Measurements from ENCODE around the gene LZTR1. TPM values are rescaled to one million over a fixed set of nuclear protein-coding genes. Genes with fewer than 3 reads are reported as not detected.

The LZTR1 gene
- total RNA-seq, 1 donor from 2014 or later = 64.7 TPM

- H3K36me3 Mint-ChIP-seq (ENCODE audit: low read depth) = no peaks in the 10 kb centered on the region
- peaks cover 10% of the 10 kb centered on the region for H3K4me1 Mint-ChIP-seq (ENCODE audit: low read depth)
- H3K27ac Mint-ChIP-seq = no peak overlapping the region
- no peak overlapping the region for H3K4me3 Mint-ChIP-seq (ENCODE audit: low read depth)
- no peaks in the 10 kb centered on the region for H3K9me3 Mint-ChIP-seq
- peaks cover 3% of the 10 kb centered on the region for H3K27me3 Mint-ChIP-seq (ENCODE audit: low read depth)
- no peak for DNase-seq (ENCODE audit: low spot score)
- intact Hi-C loops (cut with micrococcal nuclease) = no loop called here
These were observed 36.2 kb downstream of the LZTR1 start for GRCh38 chr22:21018314-21018713.

GRCh38 chr22:21020802-21021429, 38.8 kb downstream of the LZTR1 start:
- Mint-ChIP-seq H3K27me3 (ENCODE audit: low read depth) (no peaks in the 10 kb centered on the region), H3K9me3 (no peaks in the 10 kb centered on the region), H3K27ac (no peak overlapping the region), H3K4me3 (ENCODE audit: low read depth) (no peak overlapping the region), H3K36me3 (ENCODE audit: low read depth) (no peaks in the 10 kb centered on the region), H3K4me1 (ENCODE audit: low read depth) (peaks cover 10% of the 10 kb centered on the region)
- intact Hi-C loops (cut with micrococcal nuclease) = no loop called here
- no peak for DNase-seq (ENCODE audit: low spot score)

DNA sequence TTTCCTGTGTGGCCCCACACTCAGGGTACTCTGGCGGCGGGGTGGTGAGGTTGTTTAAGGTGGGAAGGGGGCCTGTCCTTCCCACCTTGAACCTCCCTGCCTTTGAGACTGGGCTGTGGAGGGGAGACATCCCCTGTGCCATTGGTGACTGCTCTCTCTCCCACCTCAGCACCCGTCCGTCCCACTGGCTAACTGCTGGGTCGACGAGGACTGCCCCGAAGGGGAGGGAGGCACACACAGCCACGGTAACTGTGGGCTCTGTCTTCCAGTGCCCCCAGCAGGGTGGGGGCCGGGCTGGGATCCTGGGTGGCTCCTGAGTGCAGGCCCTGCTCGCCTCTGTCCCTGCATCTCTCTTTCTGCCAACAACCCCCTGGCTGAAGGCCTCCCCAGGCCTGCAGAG, 40.4 kb downstream of the LZTR1 start:
- H3K9me3 Mint-ChIP-seq = no peaks in the 10 kb centered on the region

GRCh38 chr22:21022955-21023614, 41.0 kb downstream of the LZTR1 start:
- no peaks in the 10 kb centered on the region for H3K9me3 Mint-ChIP-seq
- H3K36me3 Mint-ChIP-seq (ENCODE audit: low read depth) = no peaks in the 10 kb centered on the region
- DNase-seq (ENCODE audit: low spot score) = no peak
- intact Hi-C loops (cut with micrococcal nuclease) = no loop called here
- H3K4me3 Mint-ChIP-seq (ENCODE audit: low read depth) = no peak overlapping the region
- H3K27me3 Mint-ChIP-seq (ENCODE audit: low read depth) = no peaks in the 10 kb centered on the region
- peaks cover 10% of the 10 kb centered on the region for H3K4me1 Mint-ChIP-seq (ENCODE audit: low read depth)
- no peak overlapping the region for H3K27ac Mint-ChIP-seq

More for the DNA sequence above, 40.4 kb downstream of the LZTR1 start:
- no peak overlapping the region for H3K27ac Mint-ChIP-seq
- H3K4me1 Mint-ChIP-seq (ENCODE audit: low read depth) = peaks cover 10% of the 10 kb centered on the region
- no peaks in the 10 kb centered on the region for H3K27me3 Mint-ChIP-seq (ENCODE audit: low read depth)
- no peaks in the 10 kb centered on the region for H3K36me3 Mint-ChIP-seq (ENCODE audit: low read depth)
- no peak for DNase-seq (ENCODE audit: low spot score)
- intact Hi-C loops (cut with micrococcal nuclease) = no loop called here
- no peak overlapping the region for H3K4me3 Mint-ChIP-seq (ENCODE audit: low read depth)

GRCh38 chr22:21025266-21025665, 43.2 kb downstream of the LZTR1 start:
- no peak overlapping the region for H3K27ac Mint-ChIP-seq
- no peaks in the 10 kb centered on the region for H3K9me3 Mint-ChIP-seq
- H3K36me3 Mint-ChIP-seq (ENCODE audit: low read depth) = no peaks in the 10 kb centered on the region
- H3K4me3 Mint-ChIP-seq (ENCODE audit: low read depth) = no peak overlapping the region
- DNase-seq (ENCODE audit: low spot score) = no peak
- H3K4me1 Mint-ChIP-seq (ENCODE audit: low read depth) = peaks cover 10% of the 10 kb centered on the region
- H3K27me3 Mint-ChIP-seq (ENCODE audit: low read depth) = no peaks in the 10 kb centered on the region
- intact Hi-C loops (cut with micrococcal nuclease) = no loop called here

DNA sequence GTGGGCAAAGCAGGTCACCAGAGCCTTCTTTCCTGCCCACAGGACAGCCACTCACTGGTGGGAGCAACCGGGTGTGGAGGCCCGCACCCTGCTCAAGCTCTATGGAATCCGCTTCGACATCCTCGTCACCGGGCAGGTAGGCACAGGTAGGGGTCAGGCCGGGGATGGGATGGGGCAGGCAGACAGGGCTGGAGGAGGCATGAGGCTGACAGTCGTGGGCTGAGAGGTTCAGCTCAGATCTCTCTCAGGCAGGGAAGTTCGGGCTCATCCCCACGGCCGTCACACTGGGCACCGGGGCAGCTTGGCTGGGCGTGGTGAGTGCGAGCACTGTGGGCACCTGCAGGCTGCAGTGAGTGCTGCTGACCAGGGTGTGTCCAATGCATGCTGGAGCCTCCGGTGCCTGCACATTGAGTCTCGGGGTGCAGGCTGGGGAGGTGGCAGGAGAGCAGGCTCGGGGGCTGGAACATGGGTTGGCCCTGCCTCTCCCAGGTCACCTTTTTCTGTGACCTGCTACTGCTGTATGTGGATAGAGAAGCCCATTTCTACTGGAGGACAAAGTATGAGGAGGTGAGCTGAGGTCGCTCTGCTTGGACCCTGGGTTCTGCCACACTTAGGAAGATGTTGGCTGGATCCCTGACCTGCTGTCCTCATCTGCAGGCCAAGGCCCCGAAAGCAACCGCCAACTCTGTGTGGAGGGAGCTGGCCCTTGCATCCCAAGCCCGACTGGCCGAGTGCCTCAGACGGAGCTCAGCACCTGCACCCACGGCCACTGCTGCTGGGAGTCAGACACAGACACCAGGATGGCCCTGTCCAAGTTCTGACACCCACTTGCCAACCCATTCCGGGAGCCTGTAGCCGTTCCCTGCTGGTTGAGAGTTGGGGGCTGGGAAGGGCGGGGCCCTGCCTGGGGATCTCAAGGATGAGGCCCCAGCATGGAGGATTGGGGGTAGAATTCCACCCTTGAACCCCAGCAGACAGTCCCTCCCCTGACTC, 44.0 kb downstream of the LZTR1 start:
- Mint-ChIP-seq H3K4me3 (ENCODE audit: low read depth) (no peak overlapping the region), H3K36me3 (ENCODE audit: low read depth) (no peaks in the 10 kb centered on the region), H3K27me3 (ENCODE audit: low read depth) (peaks cover 4% of the 10 kb centered on the region), H3K4me1 (ENCODE audit: low read depth) (peaks cover 10% of the 10 kb centered on the region), H3K27ac (no peak overlapping the region), H3K9me3 (no peaks in the 10 kb centered on the region)
- no peak for DNase-seq (ENCODE audit: low spot score)
- intact Hi-C loops (cut with micrococcal nuclease) = no loop called here

GRCh38 chr22:21026783-21027692, 44.9 kb downstream of the LZTR1 start:
- peaks cover 10% of the 10 kb centered on the region for H3K4me1 Mint-ChIP-seq (ENCODE audit: low read depth)

DNA sequence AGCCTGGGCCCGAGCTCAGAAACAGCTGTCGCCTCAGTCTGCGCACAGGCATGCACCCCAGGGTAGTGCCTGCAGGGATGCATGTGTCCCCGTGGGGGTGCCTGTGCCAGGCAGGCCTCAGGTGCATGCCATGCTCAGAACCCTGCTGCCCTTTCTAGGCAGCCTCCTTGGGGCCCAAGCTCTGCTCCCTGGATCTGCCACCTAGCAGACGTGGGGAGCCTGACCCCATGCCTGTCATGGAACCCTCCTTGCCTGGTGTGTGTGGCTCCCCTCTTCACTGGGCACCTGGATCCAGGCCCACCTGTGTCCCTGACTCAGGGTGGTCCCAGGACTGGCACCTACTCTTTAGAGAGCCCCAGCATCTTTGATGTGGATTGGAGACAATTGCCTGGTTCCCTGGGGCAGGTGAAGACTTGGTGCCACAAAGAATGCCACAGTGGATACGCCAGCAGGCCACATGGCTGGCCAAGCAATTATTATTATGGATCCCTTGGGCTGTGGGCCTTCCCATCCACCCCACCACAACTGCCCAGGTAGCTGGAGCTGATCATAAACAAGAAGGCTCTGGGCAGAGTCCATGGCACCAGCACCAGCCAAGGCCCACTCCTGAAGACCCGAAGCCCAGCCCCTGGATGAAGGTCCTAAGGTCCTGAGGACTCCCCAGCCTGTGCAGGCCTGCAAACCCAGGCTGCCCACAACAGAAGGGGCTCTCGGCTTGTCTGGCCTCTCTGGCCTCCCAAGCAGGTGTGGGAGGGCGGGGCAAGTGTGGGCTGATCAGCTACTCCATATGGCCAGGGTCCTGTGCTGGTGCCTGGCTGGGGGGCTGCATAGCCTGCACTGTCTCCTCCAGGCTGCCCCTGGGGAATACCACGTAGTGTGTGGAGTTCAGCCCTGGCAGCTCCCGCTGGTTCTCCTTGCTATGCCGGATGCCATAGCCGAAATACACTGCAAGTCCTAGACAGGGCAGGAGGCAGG, 46.5 kb downstream of the LZTR1 start:
- H3K27me3 Mint-ChIP-seq (ENCODE audit: low read depth) = peaks cover 17% of the 10 kb centered on the region
- intact Hi-C loops (cut with micrococcal nuclease) = no loop called here
- peaks cover 10% of the 10 kb centered on the region for H3K4me1 Mint-ChIP-seq (ENCODE audit: low read depth)
- H3K27ac Mint-ChIP-seq = no peak overlapping the region
- no peaks in the 10 kb centered on the region for H3K36me3 Mint-ChIP-seq (ENCODE audit: low read depth)
- H3K4me3 Mint-ChIP-seq (ENCODE audit: low read depth) = no peak overlapping the region
- DNase-seq (ENCODE audit: low spot score) = no peak
- H3K9me3 Mint-ChIP-seq = no peaks in the 10 kb centered on the region

More at GRCh38 chr22:21026783-21027692, 44.9 kb downstream of the LZTR1 start:
- Mint-ChIP-seq H3K27me3 (ENCODE audit: low read depth) (peaks cover 10% of the 10 kb centered on the region), H3K36me3 (ENCODE audit: low read depth) (no peaks in the 10 kb centered on the region), H3K4me3 (ENCODE audit: low read depth) (no peak overlapping the region), H3K27ac (no peak overlapping the region), H3K9me3 (no peaks in the 10 kb centered on the region)
- intact Hi-C loops (cut with micrococcal nuclease) = no loop called here
- DNase-seq (ENCODE audit: low spot score) = no peak

DNA sequence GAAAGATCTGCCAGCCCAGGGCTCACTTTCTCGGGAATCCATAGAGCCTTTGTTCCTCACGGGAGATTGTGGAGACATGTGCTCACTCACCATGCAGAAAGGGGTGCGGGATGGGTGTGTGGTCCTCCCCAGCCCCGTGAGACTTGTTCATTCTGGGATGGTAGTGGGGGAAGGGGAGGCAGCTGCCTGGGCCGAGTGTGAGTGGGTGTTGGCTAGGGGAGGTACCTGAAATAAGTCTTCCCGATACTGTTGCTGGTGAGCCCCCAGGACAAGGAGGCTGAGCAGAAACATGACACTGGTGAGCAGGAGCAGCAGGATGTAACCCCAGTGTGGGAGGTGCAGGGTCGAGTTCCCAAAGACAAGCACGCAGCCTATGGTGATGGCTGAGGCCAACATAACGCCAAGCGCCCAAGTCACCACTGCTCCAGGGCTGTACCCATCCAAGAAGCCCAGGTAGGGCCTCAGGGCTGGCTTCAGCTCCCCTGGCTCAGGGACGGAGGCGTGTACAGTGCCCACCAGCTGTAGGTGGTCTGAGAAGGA, 47.5 kb downstream of the LZTR1 start:
- no peak overlapping the region for H3K4me3 Mint-ChIP-seq (ENCODE audit: low read depth)
- H3K36me3 Mint-ChIP-seq (ENCODE audit: low read depth) = no peaks in the 10 kb centered on the region
- H3K27ac Mint-ChIP-seq = no peak overlapping the region
- H3K4me1 Mint-ChIP-seq (ENCODE audit: low read depth) = peaks cover 10% of the 10 kb centered on the region
- no peaks in the 10 kb centered on the region for H3K9me3 Mint-ChIP-seq
- intact Hi-C loops (cut with micrococcal nuclease) = no loop called here
- no peak for DNase-seq (ENCODE audit: low spot score)
- peaks cover 22% of the 10 kb centered on the region for H3K27me3 Mint-ChIP-seq (ENCODE audit: low read depth)

GRCh38 chr22:21030032-21030431, 47.9 kb downstream of the LZTR1 start:
- H3K9me3 Mint-ChIP-seq = no peaks in the 10 kb centered on the region
- peaks cover 8% of the 10 kb centered on the region for H3K4me1 Mint-ChIP-seq (ENCODE audit: low read depth)
- H3K27ac Mint-ChIP-seq = no peak overlapping the region
- H3K36me3 Mint-ChIP-seq (ENCODE audit: low read depth) = no peaks in the 10 kb centered on the region
- intact Hi-C loops (cut with micrococcal nuclease) = no loop called here
- no peak for DNase-seq (ENCODE audit: low spot score)
- H3K27me3 Mint-ChIP-seq (ENCODE audit: low read depth) = peaks cover 22% of the 10 kb centered on the region
- H3K4me3 Mint-ChIP-seq (ENCODE audit: low read depth) = no peak overlapping the region
